NCI-H526 treated with DMSO at 0.1 percent for 48 hours (cell line): ENCODE data around the gene WBP1.
"Not testable (repeated sequence)": the region's sequence is repeated elsewhere in the genome, so short reads cannot be mapped to it uniquely, and the experiment has no call there.

Source experiments
- DNase-seq: peaks from one replicate; lab custom pipeline; 2025; lab: John Stamatoyannopoulos, UW

Gene WBP1

DNA sequence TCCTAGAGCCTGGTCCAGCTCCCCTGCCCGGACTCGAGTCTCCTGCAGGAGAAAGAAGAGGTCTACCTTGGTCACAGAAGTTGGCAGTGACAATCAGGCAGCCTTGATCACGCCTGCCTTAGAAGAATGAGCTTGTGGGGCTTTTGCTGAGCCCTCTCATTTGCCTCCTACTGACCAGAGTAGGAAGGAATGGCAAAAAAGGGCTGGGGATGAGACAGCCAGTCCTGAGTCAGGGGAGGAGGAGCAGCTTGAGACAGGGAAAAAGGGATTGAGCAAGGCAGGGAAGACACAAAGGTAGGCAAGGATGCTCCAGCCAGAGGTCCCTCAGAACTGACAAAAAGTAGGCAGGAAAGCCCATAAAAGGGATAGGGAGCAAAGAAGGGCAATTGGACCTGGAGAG is 30.7 kb upstream of the WBP1 start:
- no peak for DNase-seq

DNA sequence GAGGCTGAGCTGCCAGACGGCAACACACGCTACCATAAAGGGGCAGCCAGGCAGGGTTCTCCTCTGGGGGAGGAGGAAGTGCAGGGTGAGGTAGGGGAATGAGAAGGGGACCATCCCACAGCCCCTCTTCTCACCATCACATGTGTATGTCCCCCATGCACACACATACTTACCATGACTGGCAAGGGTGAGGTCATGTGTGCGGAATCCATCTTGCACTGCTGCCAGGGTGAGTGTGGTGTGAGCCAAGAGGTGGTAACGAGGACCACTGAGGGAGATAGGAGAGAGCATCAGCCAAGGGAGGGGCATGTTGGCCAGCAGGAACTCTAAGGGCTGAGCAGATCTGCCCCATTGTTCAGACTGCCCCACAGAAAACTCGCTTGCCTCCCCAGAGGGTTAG is 29.6 kb upstream of the WBP1 start:
- DNase-seq: no peak

DNA sequence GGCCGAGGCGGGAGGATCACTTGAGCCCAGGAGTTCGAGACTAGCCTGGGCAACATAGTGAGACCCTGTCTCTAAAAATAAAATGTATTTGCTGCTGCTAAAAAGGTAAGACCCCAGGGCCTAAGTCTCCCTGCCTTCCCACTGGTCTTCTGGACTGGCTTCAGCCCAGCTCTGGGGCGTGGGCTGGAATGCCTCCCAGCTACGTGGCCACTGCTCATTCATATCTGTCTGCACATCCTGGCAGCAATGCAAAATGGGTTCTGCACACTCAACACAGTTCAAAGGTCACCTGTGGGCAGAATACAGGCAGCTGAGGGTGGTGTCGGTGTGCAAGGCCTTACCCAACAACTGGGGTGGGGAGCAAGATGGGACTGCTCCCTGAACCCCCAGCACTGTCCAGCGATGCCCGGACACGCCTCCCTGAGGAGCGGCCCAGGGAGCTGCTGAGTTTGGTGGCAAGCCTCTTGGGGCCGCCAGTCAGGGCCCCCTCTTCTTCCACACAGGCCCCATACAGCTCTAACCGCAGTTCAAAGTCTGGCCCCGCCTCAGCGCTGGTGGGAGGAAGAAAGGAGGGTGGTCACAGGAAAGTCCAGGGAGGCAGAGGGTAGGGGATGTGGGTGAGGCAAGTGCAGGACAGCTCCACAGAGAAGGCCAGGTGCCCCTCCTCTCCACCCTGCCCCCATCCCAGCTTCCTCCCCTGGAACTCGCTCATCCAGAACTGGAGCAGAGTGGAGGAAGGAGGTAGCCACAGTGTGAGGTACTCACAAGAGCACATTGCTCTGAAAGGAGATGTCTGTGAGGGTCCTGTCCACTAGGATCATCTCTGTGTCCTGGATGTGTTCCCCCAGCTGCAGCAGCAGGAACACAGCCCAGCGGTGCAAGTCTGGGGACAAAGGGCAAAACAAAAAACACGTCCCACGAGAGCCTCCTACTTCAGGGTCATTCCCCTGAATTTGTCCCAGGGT is 28.5 kb upstream of the WBP1 start:
- DNase-seq: no peak

DNA sequence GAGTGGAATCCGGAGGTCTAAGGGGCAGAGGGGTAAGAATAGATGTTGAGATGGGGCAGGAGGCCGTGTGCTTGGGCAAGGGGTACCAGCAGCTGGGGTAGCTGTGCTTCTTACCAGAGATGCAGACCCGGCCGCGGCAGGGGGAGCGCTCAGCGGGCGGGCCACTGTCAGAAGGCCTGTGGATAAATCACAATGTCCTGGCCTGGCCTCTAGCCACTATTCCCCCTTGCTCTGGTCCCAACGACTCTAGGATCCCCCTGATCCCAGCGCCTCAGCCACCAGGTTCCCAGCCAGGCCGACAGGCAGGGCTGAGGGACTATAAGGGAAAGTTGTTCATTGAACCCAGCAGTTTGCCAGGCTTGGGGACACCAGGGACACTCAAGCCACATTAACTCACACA is 27.7 kb upstream of the WBP1 start:
- DNase-seq: no peak

DNA sequence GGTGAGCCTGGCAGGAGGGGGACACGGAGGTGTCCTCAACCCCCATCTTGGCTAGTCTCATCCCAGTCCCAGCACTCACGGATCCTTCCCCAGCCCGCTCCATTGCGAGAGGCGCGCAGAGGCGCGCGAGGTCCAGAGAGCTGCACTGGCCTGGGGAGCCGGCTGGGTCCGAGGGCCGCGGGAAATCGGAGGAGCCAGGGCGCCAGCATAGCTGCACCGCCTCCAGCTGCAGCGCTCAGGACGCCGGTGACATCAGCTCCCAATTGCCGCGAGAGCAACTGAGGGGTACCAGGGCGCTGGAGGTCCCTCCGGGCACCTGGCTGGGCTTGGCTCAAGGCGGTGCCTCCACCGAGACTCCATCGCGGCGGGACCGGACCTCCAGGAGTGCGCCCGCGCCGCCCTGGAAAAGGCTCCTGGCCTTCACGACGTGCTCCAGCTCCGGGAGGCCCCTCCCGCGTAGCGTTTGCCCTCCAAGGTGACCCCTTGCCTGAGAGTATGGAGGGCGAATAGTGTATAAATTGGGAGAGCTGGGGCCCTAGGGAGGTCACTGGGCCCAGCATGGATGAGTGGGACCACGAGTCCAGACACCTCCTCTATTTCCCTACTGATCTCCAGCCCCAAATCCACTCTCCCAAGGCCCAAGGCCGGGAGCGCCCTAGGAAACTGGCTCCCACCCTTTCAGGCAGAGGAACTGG is 22.0 kb upstream of the WBP1 start:
- DNase-seq: no peak

DNA sequence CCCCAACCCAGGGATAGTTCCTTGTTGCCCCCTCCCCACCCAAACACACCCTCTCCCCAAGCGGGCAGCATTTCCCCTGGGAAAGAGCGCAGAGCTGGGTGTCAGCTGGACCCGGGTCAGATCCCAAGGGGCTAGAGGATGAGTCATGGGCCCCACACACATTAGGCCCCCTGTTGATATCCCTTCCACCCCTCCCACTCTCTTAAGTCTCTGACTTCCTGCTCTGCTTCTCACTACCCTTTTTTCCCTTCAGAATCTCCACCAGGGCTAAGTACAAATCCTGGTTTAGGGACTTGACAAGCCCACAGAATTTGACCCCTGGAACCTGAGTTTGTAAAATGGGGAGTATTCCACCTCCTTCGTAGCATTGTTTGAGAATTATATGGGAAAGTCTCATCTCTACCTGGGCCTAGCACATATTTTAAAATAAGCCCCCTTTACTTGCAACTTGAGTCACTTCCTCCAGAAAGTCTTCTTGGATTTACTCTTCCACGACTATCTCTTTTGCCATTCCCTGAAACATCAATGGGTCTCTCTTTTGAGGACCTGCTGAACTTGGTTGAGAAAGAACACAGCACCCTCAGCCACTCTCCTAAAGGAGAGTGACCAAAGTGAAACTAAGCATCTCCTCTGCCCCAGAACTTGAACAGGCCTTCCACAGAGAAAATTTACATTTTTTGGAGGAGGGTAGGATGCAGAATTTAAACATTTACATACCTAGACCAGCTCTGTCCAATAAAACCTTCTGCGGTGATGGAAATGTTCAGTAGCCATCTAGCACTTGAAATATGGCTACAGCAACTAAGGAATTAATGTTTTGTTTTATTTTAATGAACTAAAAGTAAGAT is 21.2 kb upstream of the WBP1 start:
- DNase-seq: no peak

DNA sequence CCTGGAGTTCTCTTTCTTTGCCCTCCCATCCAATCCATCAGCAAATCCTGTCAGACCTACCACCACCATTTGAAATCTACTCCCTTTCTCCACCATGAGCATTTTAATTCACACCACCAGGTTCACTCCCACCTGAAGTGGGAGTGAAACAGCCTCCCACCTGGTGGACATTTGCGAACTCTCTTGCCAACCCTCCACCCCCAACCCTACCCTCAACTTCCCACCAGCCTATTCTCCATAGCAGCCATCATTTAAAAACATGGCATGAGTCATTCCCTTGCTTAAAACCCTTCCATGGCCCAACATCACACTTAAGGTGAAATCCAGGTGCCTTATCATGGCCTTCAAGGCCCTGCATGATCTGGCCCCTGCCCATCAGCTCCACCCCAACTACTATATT is 20.0 kb upstream of the WBP1 start:
- DNase-seq: no peak

DNA sequence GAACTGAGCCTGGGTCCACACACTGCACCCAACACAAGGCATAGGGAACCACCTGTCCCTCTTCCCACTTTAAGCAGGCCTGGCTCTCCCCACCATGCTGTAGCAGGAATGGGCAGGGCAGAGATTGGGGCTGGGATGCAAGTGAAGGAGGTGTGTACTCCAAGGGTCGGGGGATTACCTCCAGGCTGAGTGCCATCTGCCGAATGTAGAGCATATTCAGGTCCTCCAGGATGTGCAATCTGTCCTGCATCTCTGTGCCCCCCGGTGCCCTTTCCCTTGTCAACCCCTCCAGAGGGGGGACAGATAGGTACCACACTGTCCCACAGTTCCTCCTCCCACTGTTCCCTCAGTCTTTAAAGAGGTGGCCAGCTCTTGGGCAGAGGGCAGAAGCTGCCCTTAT is 18.9 kb upstream of the WBP1 start:
- no peak for DNase-seq

DNA sequence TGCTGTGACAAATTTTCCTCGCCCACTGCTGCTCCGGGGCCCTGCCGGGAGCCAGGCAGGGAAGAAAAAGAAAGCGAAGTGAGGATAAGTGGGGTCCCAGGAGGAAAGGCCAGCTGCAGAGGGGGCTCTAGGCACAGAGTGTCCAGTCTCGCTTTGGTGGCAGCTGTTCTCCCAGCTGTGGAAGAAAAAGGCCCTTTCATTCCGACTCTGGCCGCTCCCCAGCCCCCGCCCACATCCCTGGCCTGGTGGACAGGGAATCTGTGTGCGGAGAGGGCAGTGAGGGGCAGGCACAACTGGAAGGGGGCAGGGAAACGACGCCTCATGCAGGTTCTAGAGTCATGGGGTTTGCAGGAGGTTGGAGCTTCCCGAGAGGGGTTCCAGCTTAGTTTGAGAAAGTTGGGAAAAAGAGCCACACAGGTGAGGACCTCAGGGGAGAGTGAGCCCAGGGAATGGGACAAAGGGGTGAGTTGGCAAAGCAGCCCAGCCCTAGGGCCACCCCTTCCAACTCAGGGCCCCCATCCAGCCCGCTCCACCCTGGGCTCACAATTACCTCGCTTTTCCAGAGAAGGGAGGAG is 18.3 kb upstream of the WBP1 start:
- no peak for DNase-seq

DNA sequence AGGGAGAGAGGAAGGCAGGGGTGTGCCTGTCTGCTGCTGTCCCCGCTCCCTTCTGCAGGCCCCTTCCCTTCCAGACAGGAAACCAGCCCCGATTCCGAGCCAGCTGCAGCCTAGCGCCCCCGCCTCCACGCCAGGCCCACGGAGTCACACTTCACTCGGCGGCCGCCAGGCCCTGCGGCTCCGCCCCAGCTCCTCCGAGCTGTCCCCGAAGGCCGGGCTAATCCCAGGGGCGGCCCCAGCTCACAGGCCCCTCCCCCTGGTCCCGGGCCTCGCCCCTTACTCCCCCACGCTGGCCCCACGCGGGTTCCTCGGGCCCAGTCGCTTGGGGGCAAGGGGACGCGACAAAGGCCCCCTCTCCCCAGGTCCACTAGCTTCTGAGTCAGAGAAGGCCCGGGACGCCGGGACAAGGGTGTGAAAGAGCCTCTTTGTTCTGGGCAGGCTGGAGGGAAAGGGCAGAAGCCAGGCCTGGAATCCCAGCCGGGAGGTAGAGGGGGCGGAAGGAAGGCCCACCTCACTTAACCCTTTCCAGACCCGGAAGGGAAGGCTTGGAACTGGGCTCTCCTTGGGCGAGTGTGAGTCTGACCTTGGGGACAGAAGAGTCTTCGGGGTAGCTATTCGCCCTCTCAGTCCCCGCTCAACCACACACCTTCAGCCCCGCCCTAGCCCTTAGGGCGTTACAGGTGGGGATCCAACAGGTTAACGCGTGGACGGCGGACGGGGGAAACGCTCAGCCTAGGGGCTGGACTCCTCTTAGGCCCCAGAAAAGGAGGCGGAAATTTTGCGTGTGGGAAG is 17.7 kb upstream of the WBP1 start:
- peak; percentile 65 for DNase-seq

DNA sequence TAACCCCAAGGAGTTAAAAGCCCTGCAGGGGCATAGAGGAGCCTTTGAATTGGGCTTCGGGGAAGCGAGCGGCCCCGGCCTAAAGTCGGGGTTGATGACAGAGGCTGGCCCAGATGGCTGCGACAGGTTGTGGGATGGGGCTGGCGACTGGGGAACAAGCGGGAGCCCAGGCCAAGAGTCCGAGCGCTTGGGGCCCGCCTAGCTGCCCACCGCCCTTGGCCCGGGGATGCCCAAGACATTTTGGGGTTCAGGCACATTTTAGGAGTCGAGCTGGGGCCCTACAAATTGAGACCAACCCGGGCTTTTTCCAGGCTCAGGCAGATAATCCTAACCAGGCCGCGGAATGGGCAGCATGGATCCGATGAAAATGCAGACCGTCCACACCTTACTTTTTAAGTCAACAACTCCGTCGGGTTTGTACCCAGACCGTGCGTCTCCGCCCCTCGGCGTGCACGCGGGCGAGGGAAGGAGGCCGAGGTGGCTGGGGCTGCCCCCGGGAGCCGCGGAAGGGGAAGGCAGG is 17.0 kb upstream of the WBP1 start:
- DNase-seq: no peak

DNA sequence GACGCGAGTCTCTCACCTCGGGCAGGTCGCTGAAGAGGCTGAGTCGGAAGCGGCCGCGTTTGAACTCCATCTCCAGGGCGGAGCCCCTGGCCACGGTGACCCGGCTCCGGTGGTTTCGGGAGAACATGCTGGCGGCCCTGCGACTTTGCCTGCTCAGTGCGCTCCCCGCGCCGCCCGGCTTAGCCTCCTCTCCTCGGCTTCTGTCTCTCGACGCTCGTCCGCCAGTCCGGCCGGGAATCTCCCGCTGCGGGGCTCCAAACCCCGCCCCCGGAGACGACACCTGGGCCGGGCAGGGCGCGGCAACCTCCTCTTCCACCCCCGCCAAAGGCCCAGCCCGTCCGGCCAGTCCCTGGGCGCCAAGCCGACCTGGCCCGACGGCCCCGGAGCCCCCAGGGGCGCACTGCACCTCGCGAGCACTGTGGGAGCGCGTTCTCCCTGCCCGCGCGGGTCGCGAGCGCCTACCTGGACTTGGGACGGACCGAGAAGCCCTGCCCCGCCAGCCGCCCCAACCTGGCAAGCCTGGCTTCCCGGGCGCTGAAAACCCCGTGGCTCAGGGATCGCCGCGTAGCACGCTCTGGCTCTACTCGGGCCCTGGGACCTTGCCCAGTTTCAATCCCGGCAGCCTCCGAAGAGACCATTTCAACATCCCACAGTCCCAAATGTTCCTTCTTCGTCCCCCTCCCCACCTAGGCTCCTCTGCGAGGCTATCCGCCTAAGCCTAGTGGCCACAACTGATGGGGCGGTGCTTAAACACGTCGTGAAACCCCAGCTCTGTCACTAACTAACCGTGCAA is 16.4 kb upstream of the WBP1 start, which contains the start of gene RTKN:
RTKN (minus strand) TSS at position 248 of the 793 bp plus-strand sequence; CDS start at position 127, 121 bp downstream.
- DNase-seq: peak; percentile 69

DNA sequence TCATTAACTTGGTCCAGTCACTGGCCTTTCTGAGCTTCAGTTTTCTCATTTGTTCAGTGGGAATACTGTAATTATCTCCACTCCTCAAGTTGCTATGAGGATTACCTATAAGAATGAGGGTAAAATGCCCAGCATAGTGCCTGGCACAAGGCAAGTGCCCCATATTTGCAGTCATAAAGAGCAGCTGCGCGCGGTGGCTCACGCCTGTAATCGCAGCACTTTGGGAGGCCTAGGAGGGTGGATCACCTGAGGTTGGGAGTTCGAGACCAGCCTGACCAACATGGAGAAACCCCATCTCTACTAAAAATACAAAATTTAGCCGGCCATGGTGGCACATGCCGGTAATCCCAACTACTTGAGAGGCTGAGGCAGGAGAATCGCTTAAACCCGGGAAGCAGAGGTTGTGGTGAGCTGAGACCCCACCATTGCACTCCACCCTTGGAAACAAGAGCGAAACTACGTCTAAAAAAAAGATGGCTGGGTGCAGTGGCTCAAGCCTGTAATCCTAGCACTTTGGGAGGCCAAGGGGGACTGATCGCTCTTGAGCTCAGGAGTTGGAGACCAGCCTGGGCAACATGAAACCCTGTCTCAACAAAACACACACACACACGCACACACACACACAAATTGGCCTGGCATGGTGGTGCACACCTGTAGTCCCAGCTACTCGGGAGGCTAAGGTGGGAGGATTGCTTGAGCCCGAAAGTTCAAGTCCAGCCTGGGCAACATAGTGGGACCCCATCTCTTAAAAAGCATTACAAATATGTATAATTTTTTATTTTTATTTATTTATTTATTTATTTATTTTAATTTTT is 15.5 kb upstream of the WBP1 start:
- not testable (repeated sequence) for DNase-seq

DNA sequence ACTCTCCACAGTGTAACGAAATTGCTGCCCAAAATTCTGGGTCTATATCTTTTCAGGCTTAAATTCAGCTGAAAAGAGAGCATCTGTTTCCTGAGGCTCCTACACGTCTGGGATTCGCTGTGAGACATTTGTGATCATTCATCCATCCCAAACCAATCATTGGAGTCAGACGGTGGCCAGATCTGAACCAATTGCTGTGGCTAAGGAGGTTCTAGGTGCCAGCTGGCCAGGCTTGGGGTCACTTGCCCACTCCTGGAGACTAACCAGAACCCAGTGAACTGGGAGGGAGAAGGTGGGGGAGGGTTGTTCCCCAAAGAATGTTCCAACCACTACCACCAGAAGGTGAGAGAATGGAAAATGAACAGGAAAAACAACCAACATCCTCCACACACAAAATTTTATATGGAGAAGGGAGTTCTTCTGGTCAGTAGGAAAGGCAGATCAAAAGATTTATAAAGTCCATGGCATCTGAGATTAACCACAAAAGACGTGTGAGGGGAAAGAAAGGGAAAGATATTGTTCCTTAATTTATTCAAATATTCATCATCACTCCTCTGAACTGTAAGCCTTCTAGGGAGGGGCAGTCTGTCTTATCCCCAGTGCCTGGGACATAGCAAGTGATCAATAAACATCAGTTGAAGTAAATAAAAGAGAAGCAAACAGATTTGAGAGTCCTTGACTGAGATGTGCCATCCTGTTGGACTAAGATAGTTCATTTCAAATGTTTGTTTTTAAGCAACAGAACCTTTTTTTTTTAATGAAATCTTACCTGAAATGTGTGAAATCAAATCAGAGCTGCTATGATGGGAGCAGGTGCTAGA is 13.5 kb upstream of the WBP1 start:
- DNase-seq: no peak

DNA sequence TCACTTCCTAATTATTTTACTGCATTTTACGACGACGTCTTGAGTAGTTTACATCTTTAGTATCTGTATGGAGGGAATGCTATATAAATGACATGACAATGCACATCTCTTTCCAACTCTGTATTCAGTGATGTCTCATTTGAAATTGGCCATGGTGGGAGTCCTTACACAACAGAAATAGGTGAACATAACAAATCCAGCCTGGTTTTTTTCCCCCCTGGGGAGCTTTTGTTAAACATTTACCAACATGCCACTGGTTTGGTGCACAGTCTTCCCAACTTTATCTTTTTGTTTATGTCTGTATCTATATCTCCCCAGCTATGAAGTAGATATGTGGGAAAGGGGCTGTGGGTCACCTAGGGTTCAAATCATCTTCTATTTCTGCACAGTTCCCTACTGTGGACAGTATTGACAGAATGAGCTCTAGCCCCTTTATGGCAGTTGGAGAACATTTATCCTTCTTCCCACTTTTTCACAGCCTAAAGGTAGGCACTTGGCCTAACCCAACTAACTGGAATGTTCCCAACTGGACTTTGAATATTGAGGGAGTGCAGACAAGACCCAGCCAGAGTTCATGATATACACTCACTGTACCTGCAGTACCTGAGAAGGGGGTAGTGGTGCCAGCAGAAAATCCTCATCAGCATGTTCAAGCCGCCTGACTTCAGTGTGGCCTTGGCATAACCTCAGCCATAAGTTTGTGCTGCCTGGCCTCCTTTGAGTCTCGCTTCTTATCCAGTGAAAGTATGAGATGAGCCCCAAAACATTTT is 10.8 kb upstream of the WBP1 start:
- DNase-seq: no peak

DNA sequence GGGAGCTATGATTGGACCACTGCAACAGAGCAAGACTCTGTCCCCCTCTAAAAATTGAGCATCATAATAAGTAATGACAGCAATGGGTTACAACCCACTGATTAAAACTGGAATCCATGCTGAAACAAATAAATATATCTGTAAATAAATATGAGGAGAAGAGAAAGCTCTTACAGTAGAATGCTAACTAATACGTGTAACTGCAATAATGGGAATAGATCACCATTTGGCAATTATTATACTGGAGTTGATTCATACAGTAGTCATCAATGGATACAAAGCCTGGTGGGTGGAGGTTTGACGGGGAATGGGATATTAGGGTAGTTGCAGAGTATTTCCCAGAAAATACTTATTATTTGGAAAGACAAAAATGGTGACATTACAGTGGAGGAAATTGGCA is 9.5 kb upstream of the WBP1 start:
- DNase-seq: no peak

DNA sequence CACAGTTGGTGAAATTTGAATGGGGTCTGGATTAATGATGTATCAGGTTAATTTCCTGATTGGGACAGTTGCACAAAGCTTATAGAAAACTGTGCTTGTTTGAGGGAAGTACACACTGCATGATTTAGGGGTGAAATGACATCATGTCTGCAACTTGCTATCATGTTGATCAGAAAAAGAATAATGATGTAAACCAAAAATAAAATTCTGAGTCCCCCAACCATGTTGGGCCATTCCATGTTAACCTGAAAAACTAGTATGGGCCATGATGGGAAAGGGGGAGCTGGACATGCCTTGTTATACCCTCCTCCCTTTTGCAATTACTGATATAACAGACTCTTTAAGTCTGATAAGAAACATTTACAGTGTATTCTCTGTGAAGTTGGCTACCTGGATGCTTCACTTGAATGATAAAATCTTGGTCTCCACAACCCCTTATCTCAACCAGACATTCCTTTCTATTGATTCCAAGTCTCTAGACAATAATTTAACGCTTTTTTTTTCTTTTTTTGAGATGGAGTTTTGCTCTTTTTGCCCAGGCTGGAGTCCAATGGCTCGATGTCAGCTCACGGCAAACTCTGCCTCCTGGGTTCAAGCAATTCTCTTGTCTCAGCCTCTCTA is 7.6 kb upstream of the WBP1 start:
- DNase-seq: no peak
